ENCODE data around the gene ME1. TPM values are rescaled to one million over a fixed set of nuclear protein-coding genes. Genes with fewer than 3 reads are reported as not detected.

ME1 gene
- total and polyA plus RNA-seq, 9 of the 15 experiments (the other 6 are each of a cell fraction or from before 2014, with no cell fraction given) = 3.2 to 10.4 (median 5.5) TPM

Other genes with a start within 250 kb of the ME1 start
- 19.1 TPM in 2 replicates for gene PGM3, start 237.8 kb downstream of the ME1 start, total RNA-seq (2014; rRNA removed)
- gene PGM3, start 237.8 kb downstream of the ME1 start, total RNA-seq (2014; rRNA removed; fragmentation: Illumina TruSeq; extraction: Trizol) = 54.5 and 62.2 TPM in 2 replicates
- gene PGM3, start 237.8 kb downstream of the ME1 start, total RNA-seq (2015; rRNA removed; fragmentation: Illumina TruSeq; extraction: Trizol) = 32.2 and 36.6 TPM in 2 replicates
- 49.0 and 50.5 TPM in 2 replicates for gene PGM3, start 237.8 kb downstream of the ME1 start, total RNA-seq (2021)
- gene PGM3, start 237.8 kb downstream of the ME1 start, polyA plus RNA-seq (2011; rRNA removed) = 81.8 and 87.7 TPM in 2 replicates
- 28.4 and 30.5 TPM in 2 replicates for gene PGM3, start 237.8 kb downstream of the ME1 start, polyA plus RNA-seq (2014; fragmentation: Illumina TruSeq; extraction: Trizol)
- 100 to 1,000 TPM in 1 of 2 experiments, 10 to 100 TPM in 1; 75.3 to 107 TPM for gene PGM3, start 237.8 kb downstream of the ME1 start, polyA plus RNA-seq (2014; fragmentation: Nextera tagmentation; extraction: Ambion mirVana)
- gene PGM3, start 237.8 kb downstream of the ME1 start, polyA plus RNA-seq (2014; rRNA removed) = 21.2 and 21.7 TPM in 2 replicates
- gene RWDD2A, start 237.7 kb downstream of the ME1 start, total RNA-seq (2014; rRNA removed) = 1.5 and 1.8 TPM in 2 replicates
- 1.8 and 1.9 TPM in 2 replicates for gene RWDD2A, start 237.7 kb downstream of the ME1 start, total RNA-seq (2014; rRNA removed; fragmentation: Illumina TruSeq; extraction: Trizol)
- gene RWDD2A, start 237.7 kb downstream of the ME1 start, total RNA-seq (2015; rRNA removed; fragmentation: Illumina TruSeq; extraction: Trizol) = 1.6 TPM in 2 replicates
- 1.7 and 2.0 TPM in 2 replicates for gene RWDD2A, start 237.7 kb downstream of the ME1 start, total RNA-seq (2021)
- gene RWDD2A, start 237.7 kb downstream of the ME1 start, polyA plus RNA-seq (2011; rRNA removed) = 4.7 and 4.8 TPM in 2 replicates
- 2.0 and 2.1 TPM in 2 replicates for gene RWDD2A, start 237.7 kb downstream of the ME1 start, polyA plus RNA-seq (2014; fragmentation: Illumina TruSeq; extraction: Trizol)
- 1 to 10 TPM; 2.5 to 3.6 TPM for gene RWDD2A, start 237.7 kb downstream of the ME1 start, polyA plus RNA-seq (2014; fragmentation: Nextera tagmentation; extraction: Ambion mirVana)
- 1.8 and 2.6 TPM in 2 replicates for gene RWDD2A, start 237.7 kb downstream of the ME1 start, polyA plus RNA-seq (2014; rRNA removed)
- gene PRSS35, start 81.5 kb upstream of the ME1 start, total RNA-seq (2014; rRNA removed) = not detected in 2 replicates
- gene PRSS35, start 81.5 kb upstream of the ME1 start, total RNA-seq (2014; rRNA removed; fragmentation: Illumina TruSeq; extraction: Trizol) = not detected in 2 replicates
- gene PRSS35, start 81.5 kb upstream of the ME1 start, total RNA-seq (2015; rRNA removed; fragmentation: Illumina TruSeq; extraction: Trizol) = not detected in 2 replicates
- not detected in 2 replicates for gene PRSS35, start 81.5 kb upstream of the ME1 start, total RNA-seq (2021)
- gene PRSS35, start 81.5 kb upstream of the ME1 start, polyA plus RNA-seq (2011; rRNA removed) = not detected in 2 replicates
- gene PRSS35, start 81.5 kb upstream of the ME1 start, polyA plus RNA-seq (2014; fragmentation: Illumina TruSeq; extraction: Trizol) = not detected in 2 replicates
- not detected for gene PRSS35, start 81.5 kb upstream of the ME1 start, polyA plus RNA-seq (2014; fragmentation: Nextera tagmentation; extraction: Ambion mirVana)
- not detected in 2 replicates for gene PRSS35, start 81.5 kb upstream of the ME1 start, polyA plus RNA-seq (2014; rRNA removed)

Measured in K562 (cell line).